ENCODE data around the gene SLC24A3. TPM values are rescaled to one million over a fixed set of nuclear protein-coding genes. Genes with fewer than 3 reads are reported as not detected.

Gene SLC24A3
- polyA plus RNA-seq, 1 donor (not counting 4 experiments of a cell fraction or from before 2014, with no cell fraction given): 0.17 TPM

DNA sequence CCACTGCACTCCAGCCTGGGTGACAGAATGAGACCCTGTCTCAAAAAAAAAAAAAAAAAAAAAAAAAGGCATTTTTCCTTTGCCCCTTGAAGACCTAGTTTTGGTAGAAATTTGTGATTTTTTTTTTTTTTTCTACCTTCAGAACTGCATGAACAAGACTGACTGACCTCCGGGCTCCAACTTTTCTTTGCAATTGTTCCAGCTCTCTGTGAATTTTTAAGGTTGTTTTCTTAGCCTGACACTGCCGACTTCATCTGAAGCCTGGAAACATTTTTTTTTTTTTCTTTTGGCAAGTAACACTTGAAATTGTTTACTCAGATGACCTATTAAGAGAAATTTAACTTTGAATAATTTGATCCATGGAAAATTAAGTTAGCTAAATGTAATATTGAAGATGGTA, 73.0 kb downstream of the SLC24A3 start:
- no peaks in the 10 kb centered on the region for H3K9me3 ChIP-seq (ENCODE audit: control insufficient read depth, low read depth, low read length)
- no peak overlapping the region for H3K4me2 ChIP-seq (ENCODE audit: control insufficient read depth, extremely low read depth, insufficient read depth, low read depth, low read length)
- H3K79me2 ChIP-seq (ENCODE audit: control insufficient read depth, insufficient read depth, low read length): no peaks in the 10 kb centered on the region
- H4K20me1 ChIP-seq (ENCODE audit: control insufficient read depth, extremely low read depth, insufficient read depth, low read length): no peaks in the 10 kb centered on the region
- H3K4me1 ChIP-seq (ENCODE audit: control insufficient read depth, extremely low read depth, insufficient read depth, low read length): no peaks in the 10 kb centered on the region
- no peaks in the 10 kb centered on the region for H3K27me3 ChIP-seq (ENCODE audit: control insufficient read depth, extremely low read depth, insufficient read depth, low read length)
- FAIRE-seq (no peak), DNase-seq (ENCODE audit: low read depth, low spot score) (no peak)
- H3K27ac ChIP-seq (ENCODE audit: control insufficient read depth, insufficient read depth, low read length): no peak overlapping the region
- TF ChIP-seq EZH2 (IDR thresholded peaks at IDR 0.05; ENCODE audit: low read length): no peak
- H3K9me1 ChIP-seq (ENCODE audit: control insufficient read depth, extremely low read depth, insufficient read depth, low read length): no peaks in the 10 kb centered on the region
- no peak overlapping the region for H3K9ac ChIP-seq (ENCODE audit: control insufficient read depth, extremely low read depth, insufficient read depth, low read length)
- dilution Hi-C loops (cut with MboI; ENCODE audit: extremely low pct_ligation_motif_present, low sequenced_read_pairs): no loop called here
- H3K36me3 ChIP-seq (ENCODE audit: control insufficient read depth in 2 of 2, extremely low read depth in 1 of 2, insufficient read depth in 2 of 2, low read length in 2 of 2): no peaks in the 10 kb centered on the region
- H3K4me3 ChIP-seq (ENCODE audit: control insufficient read depth in 2 of 3, extremely low read depth in 1 of 3, insufficient read depth in 2 of 3, low read depth in 1 of 3, low read length in 3 of 3): no peak overlapping the region
- H2AFZ ChIP-seq (ENCODE audit: control insufficient read depth, low read length): no peak overlapping the region

DNA sequence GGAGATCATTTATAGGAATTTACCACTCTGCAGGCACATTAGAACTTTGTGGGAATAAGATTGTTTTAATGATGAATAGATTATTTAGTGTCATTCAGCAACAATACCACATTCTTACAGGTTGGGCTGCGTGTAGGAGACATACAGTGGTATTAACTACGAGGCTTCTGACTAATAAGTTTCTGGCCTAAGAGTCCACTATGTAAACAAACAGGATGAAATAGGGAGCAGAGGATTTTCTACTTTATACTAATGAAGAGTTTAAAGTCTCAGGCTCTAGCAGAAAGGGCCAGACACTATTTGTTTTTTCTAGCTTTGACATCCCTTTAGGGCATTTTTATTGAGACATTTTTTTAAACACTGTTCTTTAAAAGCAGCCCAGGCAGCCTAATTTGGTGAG, 75.6 kb downstream of the SLC24A3 start:
- dilution Hi-C loops (cut with MboI; ENCODE audit: extremely low pct_ligation_motif_present, low sequenced_read_pairs): no loop called here
- H3K36me3 ChIP-seq (ENCODE audit: control insufficient read depth in 2 of 2, extremely low read depth in 1 of 2, insufficient read depth in 2 of 2, low read length in 2 of 2): no peaks in the 10 kb centered on the region
- no peaks in the 10 kb centered on the region for H3K27me3 ChIP-seq (ENCODE audit: control insufficient read depth, extremely low read depth, insufficient read depth, low read length)
- no peaks in the 10 kb centered on the region for H3K79me2 ChIP-seq (ENCODE audit: control insufficient read depth, insufficient read depth, low read length)
- no peak overlapping the region for H2AFZ ChIP-seq (ENCODE audit: control insufficient read depth, low read length)
- FAIRE-seq: no peak
- TF ChIP-seq EZH2 (IDR thresholded peaks at IDR 0.05; ENCODE audit: low read length): no peak
- DNase-seq (ENCODE audit: low read depth, low spot score): no peak
- no peaks in the 10 kb centered on the region for H3K9me3 ChIP-seq (ENCODE audit: control insufficient read depth, low read depth, low read length)
- no peak overlapping the region for H3K27ac ChIP-seq (ENCODE audit: control insufficient read depth, insufficient read depth, low read length)
- no peak overlapping the region for H3K9ac ChIP-seq (ENCODE audit: control insufficient read depth, extremely low read depth, insufficient read depth, low read length)
- no peaks in the 10 kb centered on the region for H3K9me1 ChIP-seq (ENCODE audit: control insufficient read depth, extremely low read depth, insufficient read depth, low read length)
- no peak overlapping the region for H3K4me3 ChIP-seq (ENCODE audit: control insufficient read depth in 2 of 3, extremely low read depth in 1 of 3, insufficient read depth in 2 of 3, low read depth in 1 of 3, low read length in 3 of 3)
- no peak overlapping the region for H3K4me2 ChIP-seq (ENCODE audit: control insufficient read depth, extremely low read depth, insufficient read depth, low read depth, low read length)
- H3K4me1 ChIP-seq (ENCODE audit: control insufficient read depth, extremely low read depth, insufficient read depth, low read length): no peaks in the 10 kb centered on the region
- H4K20me1 ChIP-seq (ENCODE audit: control insufficient read depth, extremely low read depth, insufficient read depth, low read length): no peaks in the 10 kb centered on the region

DNA sequence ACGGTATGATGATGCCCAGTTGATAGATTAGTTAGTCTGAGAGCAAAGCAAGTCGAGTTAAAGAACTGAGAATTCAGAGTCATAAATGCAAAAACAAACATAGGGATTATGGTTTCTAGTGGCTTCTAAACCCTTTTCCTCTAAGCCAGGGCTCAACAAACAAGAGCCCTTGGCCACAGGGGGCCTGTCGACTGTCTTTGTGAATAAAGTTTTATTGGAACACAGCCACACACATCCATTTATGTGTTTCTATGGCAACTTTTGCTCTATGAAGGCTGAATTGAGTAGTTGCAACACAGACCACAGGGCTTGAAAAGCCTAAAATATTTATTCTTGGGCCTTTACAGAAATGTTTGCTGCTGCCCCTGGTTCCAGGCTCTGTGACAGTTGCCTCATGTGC, 76.2 kb downstream of the SLC24A3 start:
- DNase-seq (ENCODE audit: low read depth, low spot score) (no peak), FAIRE-seq (no peak)
- no peak overlapping the region for H2AFZ ChIP-seq (ENCODE audit: control insufficient read depth, low read length)
- H3K4me1 ChIP-seq (ENCODE audit: control insufficient read depth, extremely low read depth, insufficient read depth, low read length): no peaks in the 10 kb centered on the region
- H3K4me2 ChIP-seq (ENCODE audit: control insufficient read depth, extremely low read depth, insufficient read depth, low read depth, low read length): no peak overlapping the region
- no peaks in the 10 kb centered on the region for H3K27me3 ChIP-seq (ENCODE audit: control insufficient read depth, extremely low read depth, insufficient read depth, low read length)
- no peaks in the 10 kb centered on the region for H4K20me1 ChIP-seq (ENCODE audit: control insufficient read depth, extremely low read depth, insufficient read depth, low read length)
- no peak overlapping the region for H3K4me3 ChIP-seq (ENCODE audit: control insufficient read depth in 2 of 3, extremely low read depth in 1 of 3, insufficient read depth in 2 of 3, low read depth in 1 of 3, low read length in 3 of 3)
- no peaks in the 10 kb centered on the region for H3K79me2 ChIP-seq (ENCODE audit: control insufficient read depth, insufficient read depth, low read length)
- H3K36me3 ChIP-seq (ENCODE audit: control insufficient read depth in 2 of 2, extremely low read depth in 1 of 2, insufficient read depth in 2 of 2, low read length in 2 of 2): no peaks in the 10 kb centered on the region
- no peaks in the 10 kb centered on the region for H3K9me1 ChIP-seq (ENCODE audit: control insufficient read depth, extremely low read depth, insufficient read depth, low read length)
- no peaks in the 10 kb centered on the region for H3K9me3 ChIP-seq (ENCODE audit: control insufficient read depth, low read depth, low read length)
- TF ChIP-seq, protein P1, sequence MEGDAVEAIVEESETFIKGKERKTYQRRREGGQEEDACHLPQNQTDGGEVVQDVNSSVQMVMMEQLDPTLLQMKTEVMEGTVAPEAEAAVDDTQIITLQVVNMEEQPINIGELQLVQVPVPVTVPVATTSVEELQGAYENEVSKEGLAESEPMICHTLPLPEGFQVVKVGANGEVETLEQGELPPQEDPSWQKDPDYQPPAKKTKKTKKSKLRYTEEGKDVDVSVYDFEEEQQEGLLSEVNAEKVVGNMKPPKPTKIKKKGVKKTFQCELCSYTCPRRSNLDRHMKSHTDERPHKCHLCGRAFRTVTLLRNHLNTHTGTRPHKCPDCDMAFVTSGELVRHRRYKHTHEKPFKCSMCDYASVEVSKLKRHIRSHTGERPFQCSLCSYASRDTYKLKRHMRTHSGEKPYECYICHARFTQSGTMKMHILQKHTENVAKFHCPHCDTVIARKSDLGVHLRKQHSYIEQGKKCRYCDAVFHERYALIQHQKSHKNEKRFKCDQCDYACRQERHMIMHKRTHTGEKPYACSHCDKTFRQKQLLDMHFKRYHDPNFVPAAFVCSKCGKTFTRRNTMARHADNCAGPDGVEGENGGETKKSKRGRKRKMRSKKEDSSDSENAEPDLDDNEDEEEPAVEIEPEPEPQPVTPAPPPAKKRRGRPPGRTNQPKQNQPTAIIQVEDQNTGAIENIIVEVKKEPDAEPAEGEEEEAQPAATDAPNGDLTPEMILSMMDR (optimal IDR thresholded peaks at IDR 0.05 in 1 of 3, IDR thresholded peaks at IDR 0.05 in 1 of 3, conservative IDR thresholded peaks at IDR 0.05 in 1 of 3; ENCODE audit: extremely low read depth in 1 of 3, insufficient read depth in 2 of 3, low read length in 3 of 3): no peak
- TF ChIP-seq EZH2 (IDR thresholded peaks at IDR 0.05; ENCODE audit: low read length): no peak
- no peak overlapping the region for H3K27ac ChIP-seq (ENCODE audit: control insufficient read depth, insufficient read depth, low read length)
- dilution Hi-C loops (cut with MboI; ENCODE audit: extremely low pct_ligation_motif_present, low sequenced_read_pairs): no loop called here
- no peak overlapping the region for H3K9ac ChIP-seq (ENCODE audit: control insufficient read depth, extremely low read depth, insufficient read depth, low read length)
